A673 (cell line): Measurements from ENCODE around the gene HMGCL.

ENCODE experiments used
- CTCF ChIP-seq: fragments of 300-800, 200-600 bp; sonication (generic); conservative IDR thresholded peaks from 2 replicates; pipeline ENCODE4 v1.5.1; 2017; ENCODE audit warnings: low read depth, mild to moderate bottlenecking, antibody characterized with exemption, low read length, moderate library complexity, mixed read lengths
- EZH2 ChIP-seq: fragments of 200-600 bp; sonication (generic); IDR thresholded peaks from 2 replicates; pipeline ENCODE4 v1.6.1; 2017; ENCODE audit warnings: borderline replicate concordance, low read depth, mild to moderate bottlenecking, mixed read lengths, antibody characterized with exemption, low read length; ENCODE audit not compliant: poor library complexity, severe bottlenecking

DNA sequence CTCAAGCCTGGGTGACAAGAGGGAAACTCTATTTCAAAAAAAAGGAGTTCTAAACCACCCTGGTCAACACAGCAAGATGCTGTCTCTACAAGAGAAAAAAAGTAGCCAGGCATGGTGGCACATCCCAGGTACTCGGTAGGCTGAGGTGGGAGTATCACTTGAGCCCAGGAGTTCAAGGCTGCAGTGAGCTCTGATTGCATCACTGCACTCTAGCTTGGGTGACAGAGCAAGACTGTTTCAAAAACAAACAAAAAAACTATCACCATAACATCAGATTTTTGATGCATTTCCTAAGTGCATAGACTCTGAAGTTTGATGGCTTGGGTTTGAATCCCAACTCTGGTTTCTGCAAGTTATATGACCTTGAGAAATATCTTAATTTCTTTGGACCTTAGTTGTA, 72.3 kb downstream of the HMGCL start:
- TF ChIP-seq CTCF (no peak), EZH2 (no peak)
